GM21515 (cell line): ENCODE results near the gene XPNPEP3.
A peak's percentile ranks its signal among the peaks of the same experiment; 100 is the strongest.

ENCODE experiments used
- ATAC-seq: cut with Tn5 transposase; IDR thresholded peaks from one replicate; pipeline ENCODE4 v1.9.1; 2021; ENCODE audit not compliant: unreplicated experiment

XPNPEP3 gene

GRCh38 chr22:40928657-40929056, 71.7 kb downstream of the XPNPEP3 start:
- ATAC-seq = no peak

GRCh38 chr22:40932396-40932795, 75.4 kb downstream of the XPNPEP3 start:
- no peak for ATAC-seq

- ATAC-seq = no peak
Measured at GRCh38 chr22:40939202-40939601, 82.3 kb downstream of the XPNPEP3 start.

- ATAC-seq = peak; percentile 80
Measured at GRCh38 chr22:40950962-40951794, 94.2 kb downstream of the XPNPEP3 start, which contains the start of gene RBX1. TSS of gene RBX1 (plus strand) at chr22:40951378. CDS start at chr22:40951399, 21 bp downstream.

- ATAC-seq = no peak
Measured at GRCh38 chr22:40951795-40952605, 95.1 kb downstream of the XPNPEP3 start.

GRCh38 chr22:40953471-40953870, 96.5 kb downstream of the XPNPEP3 start:
- no peak for ATAC-seq

- no peak for ATAC-seq
Measured at GRCh38 chr22:40954113-40954512, 97.2 kb downstream of the XPNPEP3 start.

- no peak for ATAC-seq
Measured at GRCh38 chr22:40955571-40955970, 98.6 kb downstream of the XPNPEP3 start.

GRCh38 chr22:40957601-40958000, 100.7 kb downstream of the XPNPEP3 start:
- no peak for ATAC-seq

GRCh38 chr22:40958299-40958698, 101.4 kb downstream of the XPNPEP3 start:
- no peak for ATAC-seq

- no peak for ATAC-seq
Measured at GRCh38 chr22:40960145-40960544, 103.2 kb downstream of the XPNPEP3 start.

- no peak for ATAC-seq
Measured at GRCh38 chr22:40965936-40966725, 109.2 kb downstream of the XPNPEP3 start.

GRCh38 chr22:40966726-40967085, 109.8 kb downstream of the XPNPEP3 start:
- no peak for ATAC-seq

GRCh38 chr22:40967111-40967760, 110.3 kb downstream of the XPNPEP3 start:
- ATAC-seq = no peak

- no peak for ATAC-seq
Measured at GRCh38 chr22:40972587-40972986, 115.6 kb downstream of the XPNPEP3 start.

- no peak for ATAC-seq
Measured at GRCh38 chr22:40973144-40973543, 116.2 kb downstream of the XPNPEP3 start.

GRCh38 chr22:40975366-40975765, 118.4 kb downstream of the XPNPEP3 start:
- ATAC-seq = no peak

- no peak for ATAC-seq
Measured at GRCh38 chr22:40976866-40977700, 120.1 kb downstream of the XPNPEP3 start.

- no peak for ATAC-seq
Measured at GRCh38 chr22:40979198-40979597, 122.2 kb downstream of the XPNPEP3 start.

- ATAC-seq = no peak
Measured at GRCh38 chr22:40979871-40980270, 122.9 kb downstream of the XPNPEP3 start.
